ENCODE data around the gene SKAP1.

DNA sequence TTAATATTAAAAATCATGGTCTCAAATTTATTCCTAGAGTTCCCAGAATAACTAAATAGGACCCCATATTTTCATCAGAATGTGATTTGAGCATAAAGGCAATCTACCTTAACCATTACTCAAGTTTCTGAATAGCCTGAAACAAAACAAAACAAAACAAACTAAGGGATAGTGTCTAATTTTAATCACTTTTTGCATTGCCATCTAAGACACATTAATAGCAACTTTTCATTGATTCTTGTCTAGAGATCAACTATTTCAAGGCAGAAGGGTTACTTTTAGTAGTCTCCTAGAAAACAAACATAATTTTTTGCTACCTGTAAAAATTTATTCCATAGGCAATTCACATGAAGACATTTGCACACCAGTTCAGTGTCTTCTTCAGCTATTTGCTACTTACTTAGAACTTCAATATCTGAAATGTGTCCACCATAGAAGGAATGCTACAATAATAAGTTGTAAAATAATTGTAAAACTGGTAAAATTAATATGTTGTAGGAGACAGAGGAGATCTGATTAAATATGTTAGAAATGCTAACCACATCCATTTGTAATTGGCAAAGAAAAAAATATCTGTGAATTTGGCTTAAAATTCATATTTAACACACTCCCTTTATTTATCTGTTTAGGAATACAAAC, 94.7 kb downstream of the SKAP1 start:
- TF ChIP-seq, protein P1, sequence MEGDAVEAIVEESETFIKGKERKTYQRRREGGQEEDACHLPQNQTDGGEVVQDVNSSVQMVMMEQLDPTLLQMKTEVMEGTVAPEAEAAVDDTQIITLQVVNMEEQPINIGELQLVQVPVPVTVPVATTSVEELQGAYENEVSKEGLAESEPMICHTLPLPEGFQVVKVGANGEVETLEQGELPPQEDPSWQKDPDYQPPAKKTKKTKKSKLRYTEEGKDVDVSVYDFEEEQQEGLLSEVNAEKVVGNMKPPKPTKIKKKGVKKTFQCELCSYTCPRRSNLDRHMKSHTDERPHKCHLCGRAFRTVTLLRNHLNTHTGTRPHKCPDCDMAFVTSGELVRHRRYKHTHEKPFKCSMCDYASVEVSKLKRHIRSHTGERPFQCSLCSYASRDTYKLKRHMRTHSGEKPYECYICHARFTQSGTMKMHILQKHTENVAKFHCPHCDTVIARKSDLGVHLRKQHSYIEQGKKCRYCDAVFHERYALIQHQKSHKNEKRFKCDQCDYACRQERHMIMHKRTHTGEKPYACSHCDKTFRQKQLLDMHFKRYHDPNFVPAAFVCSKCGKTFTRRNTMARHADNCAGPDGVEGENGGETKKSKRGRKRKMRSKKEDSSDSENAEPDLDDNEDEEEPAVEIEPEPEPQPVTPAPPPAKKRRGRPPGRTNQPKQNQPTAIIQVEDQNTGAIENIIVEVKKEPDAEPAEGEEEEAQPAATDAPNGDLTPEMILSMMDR (IDR thresholded peaks at IDR 0.05; ENCODE audit: low read length) = no peak
- TF ChIP-seq EZH2 (optimal IDR thresholded peaks at IDR 0.05; ENCODE audit: low read depth, low read length) = no peak
